DND-41 (cell line): ENCODE results near the gene GLT8D1.
"Not testable (repeated sequence)": the region's sequence is repeated elsewhere in the genome, so short reads cannot be mapped to it uniquely, and the experiment has no call there.

Experiments
- ATAC-seq: fragments of 200-7000 bp; cut with Tn5 transposase; 3 replicates; pipeline ENCODE4 v1.9.1; 2021; ENCODE audit warnings: low read depth; ENCODE audit not compliant: insufficient read depth
- DNase-seq: peaks from one replicate; pipeline ENCODE4 v3.0.0-alpha.2; 2020
- H2AFZ ChIP-seq: 2 replicates; pipeline ENCODE4 v1.6.0; 2012; ENCODE audit warnings: low read depth, low read length
- H3K27ac ChIP-seq: 2 replicates; pipeline ENCODE4 v1.5.1; 2012; ENCODE audit warnings: low read length, inconsistent platforms
- H3K27me3 ChIP-seq: fragments of 200-600 bp; sonication (generic); 2 replicates; pipeline ENCODE4 v1.6.0; 2012; ENCODE audit warnings: low read length, mild to moderate bottlenecking, inconsistent platforms; ENCODE audit not compliant: insufficient read depth, poor library complexity
- H3K36me3 ChIP-seq: 2 replicates; pipeline ENCODE4 v1.5.1; 2012; ENCODE audit warnings: low read length, inconsistent platforms; ENCODE audit not compliant: insufficient read depth
- H3K4me1 ChIP-seq: 2 replicates; pipeline ENCODE4 v1.5.1; 2012; ENCODE audit warnings: mild to moderate bottlenecking, low read length; ENCODE audit not compliant: insufficient read depth
- H3K4me2 ChIP-seq: 2 replicates; pipeline ENCODE4 v1.6.0; 2012; ENCODE audit warnings: mild to moderate bottlenecking, moderate library complexity, low read length, inconsistent platforms; ENCODE audit not compliant: insufficient read depth
- H3K4me3 ChIP-seq, 2 experiments: fragments of 200-600 bp in 1 of 2; shearing (Covaris generic) in 1 of 2; 2 replicates each; pipeline ENCODE4 v1.5.1; 2012 to 2016; ENCODE audit warnings: inconsistent platforms in 2 of 2, low read length in 2 of 2, mild to moderate bottlenecking in 2 of 2, low read depth in 1 of 2, moderate library complexity in 1 of 2
- H3K79me2 ChIP-seq: 2 replicates; pipeline ENCODE4 v1.6.0; 2012; ENCODE audit warnings: low read length, inconsistent platforms; ENCODE audit not compliant: insufficient read depth
- H3K9ac ChIP-seq: 2 replicates; pipeline ENCODE4 v1.6.0; 2012; ENCODE audit warnings: low read depth, mild to moderate bottlenecking, inconsistent platforms, low read length, moderate library complexity
- H3K9me3 ChIP-seq: 2 replicates; pipeline ENCODE4 v1.5.1; 2012; ENCODE audit warnings: low read length, moderate library complexity, mild to moderate bottlenecking, inconsistent platforms; ENCODE audit not compliant: insufficient read depth, severe bottlenecking
- H4K20me1 ChIP-seq: 2 replicates; pipeline ENCODE4 v1.6.0; 2012; ENCODE audit warnings: low read length; ENCODE audit not compliant: insufficient read depth
- CTCF ChIP-seq: IDR thresholded peaks from 2 replicates; pipeline ENCODE4 v1.5.1; 2012; ENCODE audit warnings: borderline replicate concordance, low read length, moderate library complexity, mild to moderate bottlenecking; ENCODE audit not compliant: poor library complexity, severe bottlenecking; ENCODE audit errors: extremely low read depth
- EZH2 ChIP-seq: IDR thresholded peaks from 3 replicates; pipeline ENCODE4 v1.6.1; 2012; ENCODE audit warnings: borderline replicate concordance, low read depth, mild to moderate bottlenecking, moderate library complexity, low read length, inconsistent platforms; ENCODE audit not compliant: severe bottlenecking

The GLT8D1 gene

GRCh38 chr3:52678265-52679198, 27.1 kb downstream of the GLT8D1 start:
- Histone ChIP-seq H3K79me2 (peaks cover 90% of the 10 kb centered on the region), H3K27ac (no peak overlapping the region), H3K9ac (no peak overlapping the region), H3K4me2 (no peak overlapping the region), H3K27me3 (no peaks in the 10 kb centered on the region), H3K4me3 (no peak overlapping the region), H3K9me3 (no peaks in the 10 kb centered on the region), H3K36me3 (peaks cover 80% of the 10 kb centered on the region), H2AFZ (no peak overlapping the region), H4K20me1 (peaks cover 20% of the 10 kb centered on the region; the same call in 1 of the 2 replicates), H3K4me1 (peaks cover 10% of the 10 kb centered on the region)
- TF ChIP-seq CTCF: no peak
- no peak for TF ChIP-seq EZH2
- DNase-seq: no peak
- no peak for ATAC-seq

- H3K9me3 ChIP-seq, H3K4me3 ChIP-seq, H3K4me2 ChIP-seq, H3K9ac ChIP-seq, H3K27me3 ChIP-seq, H3K27ac ChIP-seq, ATAC-seq, DNase-seq, H3K4me1 ChIP-seq, H2AFZ ChIP-seq: not testable (repeated sequence)
- Histone ChIP-seq H3K36me3 (peaks cover 85% of the 10 kb centered on the region), H3K79me2 (peaks cover 83% of the 10 kb centered on the region), H4K20me1 (peaks cover 22% of the 10 kb centered on the region; the same call in 1 of the 2 replicates)
Observed at GRCh38 chr3:52676201-52676600, 29.4 kb downstream of the GLT8D1 start.

- H3K4me1 ChIP-seq: no peaks in the 10 kb centered on the region
- peaks cover 74% of the 10 kb centered on the region for H3K79me2 ChIP-seq
- no peak overlapping the region for H3K9ac ChIP-seq
- no peaks in the 10 kb centered on the region for H3K9me3 ChIP-seq
- H2AFZ ChIP-seq: no peak overlapping the region
- no peak overlapping the region for H3K27ac ChIP-seq
- H3K36me3 ChIP-seq: peaks cover 74% of the 10 kb centered on the region
- DNase-seq (no peak), ATAC-seq (no peak)
- peaks cover 20% of the 10 kb centered on the region; the same call in 1 of the 2 replicates for H4K20me1 ChIP-seq
- TF ChIP-seq CTCF: no peak
- TF ChIP-seq EZH2: no peak
- no peaks in the 10 kb centered on the region for H3K27me3 ChIP-seq
- H3K4me2 ChIP-seq: no peak overlapping the region
- no peak overlapping the region for H3K4me3 ChIP-seq
Observed at GRCh38 chr3:52671676-52672075, 33.9 kb downstream of the GLT8D1 start.

GRCh38 chr3:52670621-52671521, 34.7 kb downstream of the GLT8D1 start:
- no peaks in the 10 kb centered on the region for H3K27me3 ChIP-seq
- peaks cover 75% of the 10 kb centered on the region for H3K36me3 ChIP-seq
- TF ChIP-seq CTCF (no peak), EZH2 (no peak)
- H2AFZ ChIP-seq: no peak overlapping the region
- DNase-seq (no peak), ATAC-seq (0 out of 3 replicates have a peak, but pooled peaks have one; percentile 42)
- peaks cover 15% of the 10 kb centered on the region; the same call in 1 of the 2 replicates for H4K20me1 ChIP-seq
- H3K79me2 ChIP-seq: peaks cover 72% of the 10 kb centered on the region
- H3K27ac ChIP-seq: no peak overlapping the region
- no peaks in the 10 kb centered on the region for H3K4me1 ChIP-seq
- no peak overlapping the region for H3K4me3 ChIP-seq
- no peaks in the 10 kb centered on the region for H3K9me3 ChIP-seq
- no peak overlapping the region for H3K4me2 ChIP-seq
- H3K9ac ChIP-seq: no peak overlapping the region
